NCI-H2196 (cell line): Measurements from ENCODE around the gene CSGALNACT2.

Experiments used
- DNase-seq: peaks from one replicate; lab custom pipeline; 2025; ENCODE audit not compliant: unreplicated experiment; lab: John Stamatoyannopoulos, UW

The CSGALNACT2 gene

DNA sequence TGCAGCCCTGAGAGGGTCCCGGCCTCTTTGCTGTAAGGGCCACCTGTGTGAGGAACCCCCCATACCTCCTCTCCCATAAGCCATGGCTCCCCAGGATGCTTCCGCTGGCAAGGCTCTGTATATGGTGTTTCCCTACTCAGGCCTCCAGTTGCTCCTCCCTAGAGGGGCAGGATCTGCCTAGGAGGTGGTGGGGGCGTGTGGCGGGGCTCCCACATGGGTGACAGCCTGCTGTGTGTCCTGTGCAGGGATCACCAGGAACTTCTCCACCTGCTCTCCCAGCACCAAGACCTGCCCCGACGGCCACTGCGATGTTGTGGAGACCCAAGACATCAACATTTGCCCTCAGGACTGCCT, 25.7 kb upstream of the CSGALNACT2 start:
- DNase-seq: no peak

DNA sequence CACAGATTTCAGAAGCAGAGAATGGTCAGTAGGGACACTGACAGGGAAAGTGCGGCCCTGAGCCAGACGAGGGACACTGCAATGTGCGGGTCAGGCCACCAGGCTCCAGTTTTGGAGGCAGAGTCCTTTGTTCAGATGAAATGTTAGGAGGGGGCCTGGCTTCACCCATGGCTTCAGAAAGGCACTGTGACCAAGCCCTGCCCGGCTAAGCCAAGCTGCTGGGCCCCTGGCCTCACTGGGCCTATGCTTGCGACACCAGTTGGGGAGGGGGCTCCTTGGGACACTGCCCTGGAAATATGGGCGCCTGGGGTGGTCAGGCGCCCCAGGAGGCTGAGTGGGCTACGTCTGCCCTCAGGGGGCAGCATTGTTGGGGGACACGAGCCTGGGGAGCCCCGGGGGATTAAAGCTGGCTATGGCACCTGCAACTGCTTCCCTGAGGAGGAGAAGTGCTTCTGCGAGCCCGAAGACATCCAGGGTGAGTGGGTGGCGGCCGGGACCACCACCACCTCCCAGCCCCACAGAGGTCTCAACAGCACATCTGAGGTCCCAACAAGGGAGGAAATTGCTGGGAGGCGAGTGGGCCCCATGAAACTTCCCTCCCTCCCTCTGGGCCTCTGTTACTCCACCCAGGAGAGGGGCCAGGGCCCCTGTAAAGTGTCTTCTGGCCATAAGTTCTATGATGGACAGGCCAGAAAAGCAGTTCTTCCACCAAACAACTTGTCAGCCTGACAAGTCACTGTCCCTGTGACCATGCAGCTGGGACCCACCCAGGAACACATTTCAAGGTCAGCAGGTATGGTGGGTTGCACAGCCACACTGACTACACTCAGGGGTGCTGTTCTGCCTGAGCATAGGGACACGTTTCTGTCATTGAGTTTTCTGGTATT, 24.8 kb upstream of the CSGALNACT2 start:
- DNase-seq: no peak

DNA sequence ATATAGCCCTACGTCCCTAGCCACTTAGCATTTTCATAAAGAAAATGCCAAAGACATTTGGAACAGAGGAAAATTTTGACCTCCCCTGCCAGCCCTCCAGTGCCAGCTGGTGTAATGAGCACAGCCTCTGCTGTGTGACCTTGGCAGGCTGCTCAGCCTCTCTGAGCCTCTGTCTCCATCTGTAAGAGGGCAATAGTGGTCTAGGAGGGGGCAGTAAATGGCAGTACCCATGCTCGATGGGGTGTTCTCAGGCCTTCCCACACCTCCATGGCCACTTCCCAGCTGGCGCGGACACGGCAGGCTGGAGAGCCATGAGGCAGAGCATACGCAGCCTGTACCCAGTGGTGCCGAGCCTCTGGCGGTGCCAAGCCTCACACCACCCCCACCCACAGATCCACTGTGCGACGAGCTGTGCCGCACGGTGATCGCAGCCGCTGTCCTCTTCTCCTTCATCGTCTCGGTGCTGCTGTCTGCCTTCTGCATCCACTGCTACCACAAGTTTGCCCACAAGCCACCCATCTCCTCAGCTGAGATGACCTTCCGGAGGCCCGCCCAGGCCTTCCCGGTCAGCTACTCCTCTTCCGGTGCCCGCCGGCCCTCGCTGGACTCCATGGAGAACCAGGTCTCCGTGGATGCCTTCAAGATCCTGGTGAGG, 24.0 kb upstream of the CSGALNACT2 start:
- no peak for DNase-seq

DNA sequence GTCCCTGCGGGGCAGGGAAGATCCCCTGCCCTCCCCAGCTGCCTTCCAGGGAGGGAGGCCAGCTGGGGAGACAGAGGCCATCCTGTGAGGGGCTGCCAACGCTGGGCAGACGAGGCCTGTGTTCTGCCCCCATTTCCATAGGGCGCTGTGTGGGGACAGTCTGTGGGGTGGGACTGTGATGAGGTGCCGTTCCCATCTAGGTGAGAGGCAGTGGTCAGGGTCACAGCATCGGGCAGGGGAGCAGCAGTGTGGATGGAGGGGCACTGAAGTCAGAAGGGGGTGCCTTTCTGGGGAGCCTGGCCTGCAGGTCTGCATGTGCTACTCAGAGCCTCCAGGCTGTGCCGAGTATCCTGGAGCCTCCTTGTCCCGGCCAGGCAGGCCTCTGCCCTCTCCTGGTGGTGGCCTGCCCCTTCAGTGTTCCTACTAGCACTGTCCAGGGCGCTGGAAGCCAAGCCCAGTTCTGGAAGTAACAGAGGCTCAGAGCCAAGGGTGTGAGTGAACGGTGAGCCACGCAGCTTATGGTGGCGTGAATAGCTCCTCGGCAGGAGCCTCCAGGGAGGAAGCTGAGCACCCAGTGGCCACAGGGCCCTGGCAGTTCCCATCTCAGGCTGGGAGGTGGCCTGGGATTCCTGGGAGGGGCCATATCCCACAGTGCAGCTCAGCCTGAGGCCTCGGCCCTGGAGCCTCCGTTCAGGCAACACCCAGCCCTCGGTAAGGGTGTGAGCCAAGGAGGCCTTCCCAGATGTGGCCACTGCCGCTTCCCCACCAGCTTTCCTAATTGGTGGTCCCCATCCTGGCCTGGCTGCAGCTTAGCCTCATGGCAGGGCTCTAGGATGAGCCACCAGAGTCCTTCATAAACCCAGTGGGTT, 23.3 kb upstream of the CSGALNACT2 start:
- DNase-seq: no peak

DNA sequence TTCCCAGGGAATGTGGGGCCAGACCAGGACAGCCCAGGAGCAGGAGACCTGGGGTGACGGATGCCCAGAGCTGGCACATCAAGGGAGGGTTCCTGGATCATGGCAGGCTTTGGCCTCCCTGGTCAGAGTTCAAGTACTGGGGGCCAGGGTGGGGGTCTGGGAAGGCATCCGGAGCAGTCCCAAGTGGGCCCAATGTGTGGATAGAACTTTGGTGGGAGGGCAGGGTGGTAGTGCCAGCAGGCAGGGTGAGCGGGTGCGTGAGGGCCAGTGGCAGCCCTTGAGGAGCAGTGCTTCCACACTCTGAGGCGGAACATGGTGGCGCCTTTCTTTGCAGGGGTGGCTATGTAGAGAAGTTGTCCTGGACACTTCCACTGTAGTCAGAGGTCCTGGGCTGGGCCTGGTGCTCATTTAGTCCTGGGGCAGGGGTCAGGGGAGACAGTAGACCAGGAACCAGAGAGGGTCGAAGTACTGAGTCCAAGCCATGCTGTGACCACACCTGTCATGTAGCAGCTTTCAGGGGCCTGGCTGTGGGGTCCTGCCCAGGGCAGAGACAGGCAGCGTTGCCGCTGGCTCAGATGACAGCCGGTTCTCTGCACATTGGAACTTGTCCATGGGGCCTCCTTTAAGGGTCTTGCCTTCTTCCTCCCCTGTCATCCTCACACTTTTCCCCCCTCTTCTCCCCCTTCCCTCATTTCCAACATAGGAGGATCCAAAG, 22.2 kb upstream of the CSGALNACT2 start:
- DNase-seq: no peak

DNA sequence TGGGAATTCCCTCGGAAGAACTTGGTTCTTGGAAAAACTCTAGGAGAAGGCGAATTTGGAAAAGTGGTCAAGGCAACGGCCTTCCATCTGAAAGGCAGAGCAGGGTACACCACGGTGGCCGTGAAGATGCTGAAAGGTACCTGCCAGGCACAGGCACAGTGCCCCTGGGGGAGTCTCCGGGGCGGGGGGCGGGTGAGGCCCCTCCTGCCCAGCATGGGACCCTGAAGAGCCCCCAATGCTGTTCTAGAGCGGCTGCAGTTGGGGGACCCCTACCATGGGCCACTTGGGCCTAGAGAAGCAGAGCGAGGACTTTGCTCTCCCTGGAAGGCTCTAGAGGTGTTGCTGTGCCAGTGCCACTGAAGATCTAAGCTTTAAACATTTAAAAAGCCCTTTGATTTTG, 21.6 kb upstream of the CSGALNACT2 start:
- DNase-seq: no peak

DNA sequence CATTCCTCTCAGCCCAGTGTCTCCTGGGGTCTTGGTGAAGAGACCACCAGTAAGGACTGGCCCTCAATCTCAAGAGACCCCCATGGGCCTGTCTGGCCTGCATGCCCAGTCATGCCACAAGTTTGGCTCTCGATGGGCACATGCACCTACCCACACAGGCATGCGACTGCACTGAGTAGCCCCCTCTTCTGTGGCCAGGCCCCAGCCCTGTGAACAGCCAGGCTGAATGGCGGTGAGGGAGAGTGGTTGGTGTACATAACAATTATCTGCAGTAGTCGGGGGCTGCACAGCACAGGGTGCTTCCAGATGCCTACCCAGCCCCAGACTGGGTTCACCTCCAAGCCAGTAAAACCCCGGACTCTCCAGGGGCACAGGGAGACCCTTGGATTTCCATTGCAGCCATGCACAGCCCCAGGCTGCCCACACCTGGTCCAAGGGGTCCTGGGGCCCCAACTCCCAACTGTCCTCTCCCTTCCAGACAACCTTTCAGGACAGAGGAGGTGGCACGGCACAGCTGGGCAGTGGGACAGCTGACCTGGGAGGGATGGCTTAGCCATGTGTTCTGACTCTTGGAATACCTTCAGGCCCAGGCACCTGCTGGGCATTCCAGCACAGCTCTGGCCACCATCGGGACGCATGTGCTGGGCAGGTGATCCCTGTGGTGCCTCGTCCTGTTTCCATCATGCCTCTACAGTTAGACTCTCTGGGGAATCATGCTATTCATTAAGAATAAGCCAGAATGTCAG, 21.0 kb upstream of the CSGALNACT2 start:
- DNase-seq: no peak

DNA sequence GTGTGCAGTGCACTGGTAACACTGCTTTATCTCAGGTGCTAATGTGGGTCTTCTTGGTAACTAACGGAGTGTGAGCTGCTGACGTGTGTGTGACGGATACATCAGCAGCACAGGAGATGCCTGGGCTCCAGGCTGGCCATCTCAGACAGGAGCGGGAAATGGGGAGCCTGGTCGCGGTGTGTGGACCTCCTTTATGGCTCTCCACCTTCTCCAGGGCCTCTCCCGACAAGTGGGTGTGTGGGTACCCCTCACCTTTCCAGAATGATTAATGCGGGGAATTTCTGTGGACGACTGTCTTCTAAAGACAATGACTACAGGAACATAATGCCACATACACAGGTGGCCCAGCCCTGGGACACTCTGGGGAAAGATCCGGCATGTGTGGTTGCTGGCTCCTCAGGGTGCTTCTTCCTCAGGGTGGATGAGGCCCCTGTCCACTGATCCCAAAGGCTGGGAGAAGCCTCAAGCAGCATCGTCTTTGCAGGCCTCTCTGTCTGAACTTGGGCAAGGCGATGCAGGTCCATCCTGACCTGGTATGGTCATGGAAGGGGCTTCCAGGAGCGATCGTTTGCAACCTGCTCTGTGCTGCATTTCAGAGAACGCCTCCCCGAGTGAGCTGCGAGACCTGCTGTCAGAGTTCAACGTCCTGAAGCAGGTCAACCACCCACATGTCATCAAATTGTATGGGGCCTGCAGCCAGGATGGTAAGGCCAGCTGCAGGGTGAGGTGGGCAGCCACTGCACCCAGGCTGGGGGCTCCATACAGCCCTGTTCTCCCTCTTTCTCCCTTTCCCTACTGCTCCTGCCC, 20.3 kb upstream of the CSGALNACT2 start:
- no peak for DNase-seq

DNA sequence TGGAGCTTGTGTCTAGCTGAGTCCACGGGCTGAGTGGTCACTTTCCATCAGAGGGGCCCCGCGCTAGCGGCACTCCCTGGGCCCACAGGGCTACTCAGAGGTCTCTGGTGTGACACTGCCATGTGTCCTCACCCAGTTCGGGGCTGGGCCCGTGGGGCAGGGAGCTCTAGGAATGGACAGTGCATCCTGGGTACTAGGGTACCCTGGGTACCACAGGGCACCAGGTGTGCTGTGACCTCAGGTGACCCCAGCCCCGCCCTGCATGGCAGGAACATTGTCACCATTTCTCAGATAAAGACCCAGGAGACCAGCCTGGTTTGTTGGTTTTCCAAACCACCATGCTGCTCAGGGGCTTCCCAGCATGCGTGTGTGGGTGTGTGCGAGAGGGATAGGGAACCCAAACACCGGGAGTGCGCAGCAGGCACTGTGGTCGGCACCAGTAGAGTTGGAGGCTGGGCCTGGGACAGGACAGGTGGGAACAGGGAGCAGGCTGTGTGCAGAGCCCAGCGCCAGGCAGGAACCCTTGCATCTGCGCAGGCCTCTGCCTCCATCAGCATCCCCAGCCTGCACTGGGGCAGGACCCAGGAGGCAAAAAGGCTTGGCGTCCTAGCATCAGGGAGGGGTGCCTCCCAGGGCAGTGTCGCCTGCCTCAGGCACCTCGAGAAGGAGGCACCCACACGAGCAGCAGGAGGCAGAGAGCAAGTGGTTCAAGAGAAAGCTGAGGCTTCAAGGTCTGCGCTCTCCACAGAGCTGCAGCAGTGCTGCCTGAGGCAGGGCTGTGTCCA, 19.4 kb upstream of the CSGALNACT2 start:
- DNase-seq: no peak

DNA sequence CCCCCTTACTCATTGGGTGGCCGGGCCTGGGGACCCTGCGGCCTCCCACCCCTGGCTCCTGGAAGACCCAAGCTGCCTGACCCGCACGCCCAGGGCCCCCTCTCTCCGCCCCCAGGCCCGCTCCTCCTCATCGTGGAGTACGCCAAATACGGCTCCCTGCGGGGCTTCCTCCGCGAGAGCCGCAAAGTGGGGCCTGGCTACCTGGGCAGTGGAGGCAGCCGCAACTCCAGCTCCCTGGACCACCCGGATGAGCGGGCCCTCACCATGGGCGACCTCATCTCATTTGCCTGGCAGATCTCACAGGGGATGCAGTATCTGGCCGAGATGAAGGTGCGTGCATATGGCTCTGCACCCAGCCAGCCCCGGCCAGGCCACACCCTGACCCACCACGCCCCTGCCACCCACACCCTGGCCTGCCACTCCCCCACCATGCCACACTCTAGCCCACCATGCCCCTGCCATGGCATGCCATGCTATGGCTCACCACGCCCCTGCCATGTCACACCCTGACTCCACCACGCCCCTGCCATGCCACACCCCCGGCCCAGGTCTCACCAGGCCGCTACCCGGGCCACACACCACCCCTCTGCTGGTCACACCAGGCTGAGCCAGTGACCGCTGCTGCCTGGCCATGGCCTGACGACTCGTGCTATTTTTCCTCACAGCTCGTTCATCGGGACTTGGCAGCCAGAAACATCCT, 18.7 kb upstream of the CSGALNACT2 start:
- no peak for DNase-seq

DNA sequence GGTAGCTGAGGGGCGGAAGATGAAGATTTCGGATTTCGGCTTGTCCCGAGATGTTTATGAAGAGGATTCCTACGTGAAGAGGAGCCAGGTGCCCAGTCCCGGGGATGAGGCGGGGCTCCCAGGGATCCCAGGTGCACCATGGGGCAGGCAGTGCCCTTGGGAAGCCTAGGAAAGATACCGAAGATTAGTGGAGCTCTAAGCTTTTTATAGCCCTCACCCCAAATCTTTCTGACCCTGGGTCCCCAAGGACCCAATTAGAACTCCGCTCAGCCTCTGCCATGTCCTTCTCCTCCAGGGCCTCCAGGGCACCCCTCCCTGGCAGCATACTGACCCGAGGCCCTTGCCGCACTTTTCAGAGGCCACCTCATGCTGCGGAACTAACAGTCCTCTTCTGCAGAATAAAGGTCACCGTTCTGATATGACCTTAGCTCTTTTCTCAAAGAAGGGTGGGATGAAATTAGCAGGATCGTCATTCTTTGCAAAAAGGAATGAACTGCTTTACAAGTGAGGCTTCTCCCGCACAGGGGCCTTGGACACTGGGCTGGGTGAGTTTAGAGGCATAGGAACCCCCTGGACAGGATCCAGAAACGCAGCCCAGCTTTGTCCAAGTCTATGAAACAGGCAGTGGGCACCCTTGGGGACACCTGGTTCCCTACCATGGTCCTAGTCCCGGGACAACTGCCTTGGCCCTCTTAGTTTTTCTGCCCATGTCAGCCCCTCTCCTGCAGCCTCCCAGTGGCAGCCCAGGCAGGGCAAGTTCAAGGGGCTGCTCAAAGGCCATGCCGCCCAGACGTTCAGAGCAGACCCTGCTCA, 17.9 kb upstream of the CSGALNACT2 start:
- no peak for DNase-seq

DNA sequence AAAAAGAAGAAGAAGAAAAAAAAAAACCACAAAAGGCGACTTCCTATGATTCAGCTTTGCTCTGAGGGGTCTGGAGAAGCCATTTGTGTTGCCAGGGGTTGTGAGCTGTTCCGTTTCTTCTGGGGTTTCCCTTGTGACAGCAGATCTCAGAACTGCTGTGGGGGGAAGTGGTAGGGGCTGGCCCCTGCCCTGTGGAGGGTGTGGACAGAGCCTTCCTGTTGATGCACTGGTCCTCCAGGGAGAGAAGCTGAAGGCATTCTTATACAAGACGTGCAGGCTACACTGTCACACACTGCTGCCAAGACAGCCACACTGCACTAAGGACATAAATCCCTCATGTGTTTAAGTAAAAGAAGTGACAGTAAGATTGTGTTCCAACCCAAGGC, 17.3 kb upstream of the CSGALNACT2 start:
- DNase-seq: no peak

DNA sequence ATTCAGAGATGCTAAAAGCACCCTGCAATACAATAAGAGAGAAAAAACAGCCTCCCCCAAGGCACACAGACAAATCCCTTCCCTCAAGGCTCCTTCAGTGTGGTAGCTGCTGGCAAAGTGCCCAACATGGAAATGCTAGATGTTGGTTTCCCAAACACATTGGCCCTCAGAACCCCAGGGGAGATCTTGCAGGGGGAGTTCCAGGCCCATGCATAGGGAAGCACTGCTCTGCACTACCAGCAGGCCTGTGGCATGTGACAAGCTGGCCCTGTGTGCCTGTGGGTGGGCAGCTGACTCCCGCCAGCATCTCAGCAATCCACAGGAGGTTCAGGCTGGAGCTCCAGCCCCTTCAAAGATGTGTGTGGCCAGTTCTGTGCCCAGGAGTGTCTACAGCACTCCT, 16.8 kb upstream of the CSGALNACT2 start:
- no peak for DNase-seq

DNA sequence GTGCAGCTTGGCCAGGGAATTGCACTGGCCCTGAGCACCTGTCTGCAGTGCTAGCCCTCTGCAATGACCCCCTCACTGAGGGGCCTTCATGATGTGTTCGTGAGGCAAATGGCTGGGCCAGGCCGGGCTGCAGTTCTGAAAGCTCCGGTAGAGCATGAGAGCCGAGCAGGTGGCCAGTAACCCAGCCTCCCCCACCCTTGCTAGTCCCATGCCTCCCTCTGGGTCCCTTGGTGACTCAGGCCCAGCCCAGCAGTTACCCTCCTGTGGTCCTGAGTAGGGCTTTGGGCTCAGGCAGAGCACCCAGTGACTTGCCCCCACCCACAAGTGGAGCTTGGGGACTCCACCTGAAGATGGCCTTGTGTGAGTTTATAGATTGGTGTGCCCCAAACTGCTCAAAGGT, 16.1 kb upstream of the CSGALNACT2 start:
- no peak for DNase-seq

DNA sequence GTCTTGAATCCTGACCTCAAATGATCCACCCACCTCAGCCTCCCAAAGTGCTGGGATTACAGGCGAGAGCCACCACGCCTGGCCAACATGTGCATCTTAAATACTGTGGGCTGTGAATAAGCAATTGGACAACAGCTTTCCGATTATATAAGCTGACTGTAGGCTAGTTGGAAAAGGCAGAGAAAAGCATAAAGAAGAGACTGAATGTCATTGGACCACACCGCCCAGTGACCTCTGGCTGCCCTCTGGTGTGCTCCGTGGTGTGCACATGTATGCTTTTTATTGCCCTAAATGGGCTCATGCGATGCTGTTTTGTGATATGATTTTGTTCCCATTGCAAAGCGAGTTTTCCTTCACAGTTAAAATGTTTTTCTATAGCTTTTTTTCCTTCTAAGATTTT, 15.4 kb upstream of the CSGALNACT2 start:
- DNase-seq: no peak

DNA sequence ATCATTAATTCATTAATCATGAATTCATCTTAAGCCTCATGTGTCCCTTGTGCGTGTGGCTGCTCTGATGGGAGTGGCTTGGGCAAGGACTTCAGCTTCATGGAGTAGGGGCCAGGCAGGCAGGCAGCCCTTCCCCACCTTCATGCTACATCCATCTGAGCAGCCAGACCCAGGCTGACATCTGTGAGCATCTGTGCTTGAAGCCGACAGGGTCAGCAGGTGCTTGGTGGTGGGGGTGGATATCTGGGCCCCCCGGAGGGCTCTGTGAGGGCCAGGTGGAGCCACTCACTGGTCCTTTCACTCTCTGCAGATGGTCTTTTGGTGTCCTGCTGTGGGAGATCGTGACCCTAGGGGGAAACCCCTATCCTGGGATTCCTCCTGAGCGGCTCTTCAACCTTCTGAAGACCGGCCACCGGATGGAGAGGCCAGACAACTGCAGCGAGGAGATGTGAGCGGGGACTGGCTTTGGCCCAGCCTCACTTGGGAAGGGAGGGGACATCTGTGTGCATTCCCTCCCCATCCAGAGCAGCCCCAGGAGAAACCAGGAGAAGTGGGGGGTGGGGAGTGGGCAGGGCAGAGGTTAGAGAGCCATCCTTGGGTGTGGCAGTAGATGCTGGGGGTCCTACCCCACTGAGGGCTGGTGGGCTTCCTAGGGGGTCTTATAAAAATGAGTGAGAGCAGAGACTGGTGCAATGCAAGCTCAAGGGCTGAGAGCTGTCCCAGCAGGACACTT, 14.7 kb upstream of the CSGALNACT2 start:
- no peak for DNase-seq

DNA sequence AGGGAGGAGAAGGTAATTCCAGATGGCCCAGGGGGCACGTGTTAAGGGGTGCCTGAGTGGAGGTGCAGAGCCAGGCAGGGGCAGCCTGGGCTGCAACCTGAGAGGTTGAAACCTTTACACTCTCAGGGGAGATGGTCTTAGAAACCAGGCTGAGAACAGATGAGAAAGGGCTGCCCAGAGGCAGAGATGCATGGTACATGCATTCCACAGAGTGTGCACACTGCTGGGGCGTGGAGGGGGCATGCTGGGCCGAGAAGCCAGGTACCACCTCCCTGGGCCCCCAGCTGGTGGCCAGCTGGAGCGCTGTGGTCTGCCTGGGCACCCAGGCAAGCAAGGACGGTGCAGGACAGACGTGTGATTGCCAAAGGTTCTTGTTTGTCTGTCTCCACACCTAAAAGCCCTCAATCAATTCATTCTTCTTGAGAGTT, 14.1 kb upstream of the CSGALNACT2 start:
- DNase-seq: no peak
